Testis (tissue), 3 donors: ENCODE data around the gene BUB1B. TPM values are rescaled to one million over a fixed set of nuclear protein-coding genes. Genes with fewer than 3 reads are reported as not detected.

ENCODE experiments used
- DNase-seq: peaks from one replicate; pipeline ENCODE4 v3.0.0-alpha.2; 2019
- H3K27ac ChIP-seq, 2 donors: fragments of 200-600 bp; sonication (generic); one replicate each; pipeline ENCODE4 v1.5.1; 2019
- H3K27me3 ChIP-seq: fragments of 200-600 bp; sonication (generic); one replicate; pipeline ENCODE4 v1.5.1; 2019
- H3K36me3 ChIP-seq: fragments of 200-600 bp; sonication (generic); one replicate; pipeline ENCODE4 v1.5.1; 2017; ENCODE audit warnings: low read depth; ENCODE audit errors: missing control alignments
- H3K4me1 ChIP-seq: fragments of 200-600 bp; sonication (generic); one replicate; pipeline ENCODE4 v1.5.1; 2019
- H3K4me3 ChIP-seq, 2 donors: fragments of 200-600 bp; sonication (generic); one replicate each; pipeline ENCODE4 v1.5.1; 2017 to 2019
- H3K9me3 ChIP-seq: fragments of 200-600 bp; sonication (generic); one replicate; pipeline ENCODE4 v1.5.1; 2017
- CTCF ChIP-seq, 3 experiments: fragments of 450-650 bp in 2 of 3; fragments of 200-600 bp in 1 of 3; sonication (generic) in 1 of 3; IDR thresholded peaks; one replicate each; pipeline ENCODE4 v1.5.1; 2016 to 2019; ENCODE audit warnings: antibody characterized with exemption in 3 of 3, mild to moderate bottlenecking in 2 of 3, moderate library complexity in 1 of 3
- POLR2A ChIP-seq: fragments of 450-650 bp; IDR thresholded peaks from one replicate; pipeline ENCODE4 v1.6.1; 2017; ENCODE audit warnings: antibody characterized with exemption, mild to moderate bottlenecking, moderate library complexity
- WGBS, 2 donors: methylation state at CpG; one replicate each; pipeline ENCODE4 v1.1.5; 2018; 5-methylcytosine and 5-hydroxymethylcytosine counted together
- intact Hi-C: fragments of 100-400 bp; cut with DNase I; formaldehyde crosslinking; loops from one replicate; pipeline ENCODE4 v1.15.1; 2023; ENCODE audit warnings: low total_unique reads
- polyA plus RNA-seq: library from polyadenylated mRNA; stranded (reverse); fragments of 350-450 nt; fragmentation: Illumina TruSeq; extraction: RNeasy Lipid Tissue Mini Kit (QIAGEN cat#74804); gene quantifications from one replicate; pipeline ENCODE4 v1.2.3, GENCODE V29; 2014; ENCODE audit warnings: low read depth, low replicate concordance; ENCODE audit not compliant: insufficient read depth
- total RNA-seq, 2 donors: library from RNA; depleted of rRNA; stranded (reverse); fragments of >200 nt; gene quantifications; one replicate each; pipeline ENCODE4 v1.2.3, GENCODE V29; 2016

Gene BUB1B
- total and polyA plus RNA-seq, 3 donors from 2014 or later, result 38.6 to 66.2 (median 53.9) TPM

- no peak for DNase-seq
- Histone ChIP-seq H3K4me3 (no peak overlapping the region), H3K27me3 (no peaks in the 10 kb centered on the region), H3K4me1 (peaks cover 33% of the 10 kb centered on the region), H3K9me3 (no peaks in the 10 kb centered on the region), H3K36me3 (no peaks in the 10 kb centered on the region), H3K27ac (peak overlapping the region in 1 of 2 donors; percentile 86)
- WGBS, 2 donors, result 63 to 68% methylated on average over 5 to 7 of the region's 7 CpGs
- intact Hi-C loops, result no loop called here
- TF ChIP-seq CTCF (IDR thresholded peaks at IDR 0.05) (no peak), POLR2A (no peak)
These were observed 98.2 kb downstream of the BUB1B start for GRCh38 chr15:40259021-40259420.

DNA sequence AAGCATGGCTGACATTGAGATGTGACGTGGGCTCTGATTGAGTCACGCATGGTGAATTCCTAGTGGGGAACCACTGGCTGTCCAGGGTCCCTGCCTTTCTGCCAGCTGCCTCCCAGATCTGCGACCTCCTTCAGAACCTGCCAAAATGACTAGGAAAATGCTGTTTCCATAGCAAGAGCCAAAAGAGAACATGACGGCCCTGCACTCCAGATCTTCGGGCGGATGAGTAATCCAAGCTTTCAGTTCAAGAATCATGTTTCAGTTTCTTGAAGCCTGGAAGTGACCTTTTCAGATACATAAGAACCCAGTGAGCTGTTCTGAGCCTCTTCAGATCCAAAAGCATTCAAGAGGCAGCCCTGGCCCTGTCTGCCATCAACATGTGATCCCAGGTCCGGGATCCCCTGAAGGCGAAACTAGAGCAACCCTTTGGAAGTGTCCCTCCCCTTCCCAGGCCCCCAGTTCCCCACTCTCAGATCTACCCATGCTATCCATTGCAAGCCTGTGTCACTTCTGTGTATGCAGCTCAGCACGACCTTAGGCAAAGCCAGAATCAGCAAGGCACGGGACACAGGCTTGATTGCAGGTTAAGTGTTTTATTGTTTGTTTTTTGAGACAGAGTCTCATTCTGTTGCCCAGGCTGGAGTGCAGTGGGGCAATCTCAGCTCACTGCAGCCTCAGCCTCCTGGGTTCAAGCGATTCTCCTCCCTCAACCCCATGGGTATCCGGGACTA, 102.3 kb downstream of the BUB1B start:
- Histone ChIP-seq H3K4me1 (peaks cover 26% of the 10 kb centered on the region), H3K9me3 (no peaks in the 10 kb centered on the region), H3K36me3 (no peaks in the 10 kb centered on the region), H3K27ac (peak overlapping the region; percentile 15 to 59), H3K4me3 (no peak overlapping the region), H3K27me3 (no peaks in the 10 kb centered on the region)
- TF ChIP-seq CTCF (IDR thresholded peaks at IDR 0.05), result no peak
- TF ChIP-seq POLR2A, result no peak
- intact Hi-C loops, result no loop called here
- 64 to 67% methylated on average over 12 of the region's 12 CpGs for WGBS, 2 donors
- DNase-seq, result no peak

GRCh38 chr15:40264321-40265153, 103.7 kb downstream of the BUB1B start:
- no peak overlapping the region for H3K4me3 ChIP-seq
- 61 to 78% methylated on average over 12 to 16 of the region's 16 CpGs for WGBS, 2 donors
- intact Hi-C loops, result no loop called here
- TF ChIP-seq CTCF (IDR thresholded peaks at IDR 0.05), result no peak
- no peak for TF ChIP-seq POLR2A
- DNase-seq, result no peak
- peaks cover 26% of the 10 kb centered on the region for H3K4me1 ChIP-seq
- no peaks in the 10 kb centered on the region for H3K9me3 ChIP-seq
- peak overlapping the region; percentile 15 to 64 for H3K27ac ChIP-seq
- H3K27me3 ChIP-seq, result no peaks in the 10 kb centered on the region
- no peaks in the 10 kb centered on the region for H3K36me3 ChIP-seq

DNA sequence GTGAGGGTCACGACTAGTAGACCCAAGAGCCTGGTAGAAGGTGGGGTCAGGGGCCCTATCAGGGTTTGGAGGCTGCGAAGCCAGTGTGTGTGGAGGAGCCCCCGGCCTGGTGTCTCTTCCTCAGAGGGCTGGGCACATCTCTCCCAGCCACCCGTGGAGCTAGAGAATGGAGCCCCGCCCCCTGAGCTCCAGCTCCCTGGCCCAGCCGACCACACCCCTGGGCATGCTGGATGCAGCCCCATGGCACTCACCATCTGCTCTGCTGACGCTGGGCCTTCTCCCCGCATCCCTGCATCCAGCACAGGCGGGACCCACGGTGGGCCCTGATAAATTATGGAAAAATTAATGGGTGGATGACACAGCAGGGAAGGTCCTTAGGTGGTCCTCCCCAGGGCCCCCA, 104.5 kb downstream of the BUB1B start:
- Histone ChIP-seq H3K9me3 (no peaks in the 10 kb centered on the region), H3K4me3 (no peak overlapping the region), H3K27me3 (no peaks in the 10 kb centered on the region), H3K36me3 (no peaks in the 10 kb centered on the region), H3K4me1 (peaks cover 34% of the 10 kb centered on the region), H3K27ac (peak overlapping the region in 1 of 2 donors; percentile 64)
- 78 to 84% methylated on average over 5 to 10 of the region's 10 CpGs for WGBS, 2 donors
- TF ChIP-seq CTCF (IDR thresholded peaks at IDR 0.05) (no peak), POLR2A (no peak)
- DNase-seq, result no peak
- intact Hi-C loops, result no loop called here
